Urothelium cell line (cell line): ENCODE measurements around the gene BRF1.

Experiments
- DNase-seq: peaks from one replicate; pipeline ENCODE4 v3.0.0; 2011; ENCODE audit warnings: low spot score, mixed read lengths
- FAIRE-seq: peaks from 2 replicates; lab custom pipeline; 2011; peaks lifted over from hg19 to GRCh38; lab: Jason Lieb, UNC

BRF1 gene

DNA sequence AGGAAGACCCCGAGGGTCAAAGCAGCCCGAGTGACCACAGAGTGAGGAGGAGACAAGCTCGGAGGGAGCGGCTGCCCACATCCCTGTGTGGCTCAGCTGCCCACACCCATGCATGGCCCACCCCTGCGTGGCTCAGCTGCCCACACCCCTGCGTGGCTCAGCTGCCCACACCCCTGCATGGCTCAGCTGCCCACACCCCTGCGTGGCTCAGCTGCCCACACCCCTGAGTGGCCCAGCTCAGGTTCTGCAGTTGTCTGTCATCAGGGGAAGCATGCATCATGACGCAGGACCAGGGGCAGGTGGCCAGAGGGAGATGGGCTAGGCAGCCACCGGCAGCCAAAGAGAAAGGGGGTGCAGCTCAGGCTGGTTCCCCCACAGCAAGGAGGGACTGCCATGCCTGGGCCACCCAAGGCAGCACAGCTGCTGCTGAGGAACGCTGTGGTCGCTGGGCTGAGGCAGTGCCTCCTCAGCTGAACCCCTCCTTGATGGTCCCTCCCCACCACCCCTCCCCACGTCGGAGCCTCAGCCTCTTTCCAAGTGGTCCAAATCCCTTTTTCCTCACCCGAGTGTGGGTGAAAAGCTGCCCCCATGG, 86.4 kb downstream of the BRF1 start:
- FAIRE-seq, result no peak
- no peak for DNase-seq

- FAIRE-seq (no peak), DNase-seq (no peak)
Measured at GRCh38 chr14:105213361-105213760, 87.4 kb downstream of the BRF1 start.

- FAIRE-seq (no peak), DNase-seq (no peak)
Measured at GRCh38 chr14:105212541-105213300, 88.1 kb downstream of the BRF1 start.

DNA sequence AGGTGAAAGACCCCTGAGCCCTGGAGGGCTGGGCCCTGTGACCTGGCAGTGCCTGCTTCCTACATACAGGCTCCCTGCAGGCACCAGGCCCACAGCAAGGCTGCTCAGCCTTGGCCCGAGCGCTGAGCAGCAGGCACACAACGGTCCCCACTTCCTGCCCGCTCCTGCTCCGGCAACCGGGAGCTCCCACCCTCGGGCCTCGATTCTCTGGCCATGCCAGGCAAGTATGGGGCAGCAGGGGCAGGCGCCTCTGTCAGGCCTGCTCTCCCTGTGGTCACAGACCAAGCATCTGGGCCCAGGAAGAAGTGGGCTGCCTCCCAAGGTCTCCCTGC, 89.1 kb downstream of the BRF1 start:
- FAIRE-seq (no peak), DNase-seq (no peak)

DNA sequence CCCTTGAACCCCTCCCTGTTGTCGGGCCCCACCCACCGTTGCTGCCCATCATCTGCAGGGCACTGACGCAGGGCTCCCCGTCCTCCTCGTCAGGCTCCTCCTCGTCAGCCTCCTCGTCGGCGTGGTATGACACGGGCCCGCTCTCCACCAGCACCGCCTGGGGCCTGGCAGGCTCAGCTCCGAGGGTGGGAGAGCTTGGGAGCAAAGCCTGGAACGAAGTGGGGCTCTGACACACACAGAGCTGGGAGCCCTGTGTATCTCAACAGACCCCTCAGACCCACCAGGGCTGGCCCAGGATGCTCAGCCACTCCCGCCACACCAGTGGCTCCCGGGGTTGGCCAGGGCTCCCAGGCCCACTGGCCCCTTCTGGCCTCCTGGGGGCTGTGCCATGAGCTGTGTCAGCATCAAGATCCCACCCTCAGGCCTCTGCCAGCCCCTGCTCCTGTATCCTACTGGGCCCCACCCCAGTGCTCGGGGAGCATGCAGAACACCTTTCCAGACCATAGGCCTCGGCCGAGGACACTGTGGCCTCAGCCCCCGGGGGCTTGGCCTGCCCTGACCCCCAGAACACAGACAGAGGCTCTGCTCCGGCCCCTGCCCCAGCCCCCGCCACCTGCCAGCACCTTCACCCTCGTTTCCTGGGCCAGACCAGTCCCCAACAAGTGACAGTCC, 89.6 kb downstream of the BRF1 start:
- DNase-seq, result no peak
- no peak for FAIRE-seq

- DNase-seq (no peak), FAIRE-seq (no peak)
Measured at GRCh38 chr14:105210266-105211025, 90.4 kb downstream of the BRF1 start.

- FAIRE-seq (no peak), DNase-seq (no peak)
Measured at GRCh38 chr14:105209646-105210045, 91.2 kb downstream of the BRF1 start.

DNA sequence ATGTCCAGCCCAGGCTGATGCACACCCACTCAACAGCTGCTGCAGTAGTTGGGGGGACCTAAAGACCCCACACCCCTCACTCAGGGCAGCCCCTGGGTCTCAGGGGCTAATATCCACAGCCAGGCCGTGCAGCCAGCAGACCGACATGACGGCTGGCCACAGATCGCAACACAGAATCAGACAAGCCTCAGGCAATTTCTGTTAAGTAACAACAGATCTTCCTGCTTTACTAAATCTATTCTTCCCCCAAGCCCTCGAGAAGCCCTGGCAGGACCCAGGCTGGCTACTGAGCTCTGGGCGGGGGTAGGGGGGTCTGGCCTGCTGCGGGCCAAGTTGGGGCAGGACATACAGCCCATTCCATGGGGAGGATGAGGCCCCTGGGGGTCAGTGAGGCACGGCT, 91.7 kb downstream of the BRF1 start:
- DNase-seq, result no peak

GRCh38 chr14:105208738-105209075, 92.1 kb downstream of the BRF1 start:
- no peak for DNase-seq
- no peak for FAIRE-seq

More for the DNA sequence above, 91.7 kb downstream of the BRF1 start:
- no peak for FAIRE-seq

DNA sequence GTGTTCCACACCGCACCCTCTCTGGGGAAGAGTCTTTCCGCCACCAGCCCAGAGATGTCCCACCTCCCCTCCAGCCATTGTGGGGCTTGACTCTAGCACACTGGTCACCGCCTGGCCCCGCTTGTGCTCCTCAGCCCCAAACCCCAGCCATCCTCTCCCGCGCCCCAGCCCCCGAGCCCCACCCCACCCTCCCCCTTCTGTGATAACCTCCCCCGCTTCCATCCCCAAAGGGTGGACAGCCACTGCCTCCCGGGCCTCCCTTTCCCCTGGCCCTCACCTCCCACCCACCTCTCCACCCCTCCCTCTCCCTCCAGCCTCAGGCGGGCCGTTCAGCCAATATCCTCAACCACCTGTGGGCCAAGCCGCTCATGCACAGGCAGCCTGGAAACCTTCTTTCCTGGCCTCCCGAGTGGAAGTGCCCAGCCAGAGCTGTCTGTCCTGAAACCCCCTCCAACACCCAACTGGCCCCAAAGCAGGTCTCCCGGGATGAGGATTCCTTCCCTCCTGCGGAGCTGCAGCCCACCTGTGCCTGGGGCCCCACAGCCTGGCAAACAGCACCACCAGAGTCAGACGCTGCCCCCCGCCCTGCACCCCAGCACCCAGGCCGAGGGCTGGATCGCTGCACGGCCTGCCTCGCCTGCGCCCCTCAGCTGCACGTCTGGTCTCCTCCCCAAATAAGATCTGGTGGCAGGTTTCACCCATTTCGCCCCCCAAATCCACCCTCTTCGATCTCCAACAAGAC, 92.6 kb downstream of the BRF1 start:
- DNase-seq, result no peak
- FAIRE-seq, result no peak

- DNase-seq, result no peak
- no peak for FAIRE-seq
Measured at GRCh38 chr14:105207460-105207901, 93.3 kb downstream of the BRF1 start.

GRCh38 chr14:105206873-105207272, 93.9 kb downstream of the BRF1 start:
- DNase-seq (no peak), FAIRE-seq (no peak)

DNA sequence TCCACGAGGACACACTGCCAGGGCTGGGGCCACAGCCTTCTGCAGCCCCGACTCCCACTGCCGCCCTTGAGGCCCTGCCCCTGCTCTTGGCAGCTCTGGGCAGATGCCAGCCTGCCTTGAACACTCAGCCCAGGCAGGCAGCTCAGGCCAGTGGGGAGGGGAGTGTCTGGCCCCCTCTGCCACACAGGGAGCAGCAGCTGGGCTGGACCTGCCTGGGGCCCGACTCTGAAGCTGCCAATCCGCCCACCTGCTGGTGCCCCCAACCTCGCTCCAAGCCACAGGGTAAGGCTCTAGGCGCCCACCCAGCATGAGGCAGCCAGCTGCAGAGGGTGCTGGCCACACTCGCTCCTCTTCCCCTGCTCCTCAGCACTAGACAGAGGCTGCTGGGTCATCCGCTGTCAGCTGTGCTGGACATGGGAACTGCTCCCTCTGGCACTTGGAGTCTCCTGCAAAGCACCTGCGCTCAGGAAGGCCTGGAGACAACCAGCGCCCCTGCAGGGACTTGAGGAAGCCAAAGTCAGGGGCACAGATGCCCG, 95.1 kb downstream of the BRF1 start:
- DNase-seq, result no peak
- no peak for FAIRE-seq

DNA sequence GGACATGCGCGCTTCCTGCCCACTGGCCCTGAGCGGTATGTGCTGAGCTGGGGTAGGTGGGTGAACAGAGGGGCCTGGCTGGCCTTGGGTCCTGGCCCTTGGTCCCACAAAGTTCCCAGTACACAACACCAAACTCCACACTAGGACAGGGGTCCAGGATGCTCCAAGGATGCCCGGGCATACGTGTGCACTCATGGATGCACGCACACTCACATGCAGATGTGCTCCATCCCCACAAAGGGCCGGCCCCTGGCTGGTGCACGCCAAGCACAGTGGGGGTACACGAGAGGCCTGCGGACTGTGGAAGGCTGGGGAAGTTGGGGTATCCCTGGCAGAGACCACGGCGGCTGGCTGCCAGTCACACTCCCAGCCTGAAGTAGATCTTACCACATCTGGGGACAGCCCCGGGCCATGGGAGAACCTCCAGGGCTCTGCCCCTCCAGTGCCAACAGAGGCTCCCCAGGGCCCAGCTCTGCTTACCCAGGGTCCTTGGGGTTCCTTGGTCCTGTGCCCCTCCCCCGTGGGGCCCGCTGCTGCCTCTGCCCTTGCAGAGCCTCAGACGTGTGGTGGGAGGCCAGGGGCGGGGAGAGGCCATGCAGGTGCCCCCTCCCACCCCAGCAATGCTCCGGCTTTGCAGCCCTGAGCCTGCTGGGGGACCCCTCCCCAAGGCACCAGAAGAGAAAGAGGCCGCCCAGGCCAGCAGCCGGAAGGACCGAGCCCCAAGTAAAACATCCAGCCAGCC, 95.7 kb downstream of the BRF1 start:
- DNase-seq (no peak), FAIRE-seq (no peak)

GRCh38 chr14:105204206-105204930, 96.4 kb downstream of the BRF1 start:
- DNase-seq, result no peak
- peak; percentile 48 for FAIRE-seq

GRCh38 chr14:105203701-105204100, 97.1 kb downstream of the BRF1 start:
- no peak for DNase-seq
- no peak for FAIRE-seq

DNA sequence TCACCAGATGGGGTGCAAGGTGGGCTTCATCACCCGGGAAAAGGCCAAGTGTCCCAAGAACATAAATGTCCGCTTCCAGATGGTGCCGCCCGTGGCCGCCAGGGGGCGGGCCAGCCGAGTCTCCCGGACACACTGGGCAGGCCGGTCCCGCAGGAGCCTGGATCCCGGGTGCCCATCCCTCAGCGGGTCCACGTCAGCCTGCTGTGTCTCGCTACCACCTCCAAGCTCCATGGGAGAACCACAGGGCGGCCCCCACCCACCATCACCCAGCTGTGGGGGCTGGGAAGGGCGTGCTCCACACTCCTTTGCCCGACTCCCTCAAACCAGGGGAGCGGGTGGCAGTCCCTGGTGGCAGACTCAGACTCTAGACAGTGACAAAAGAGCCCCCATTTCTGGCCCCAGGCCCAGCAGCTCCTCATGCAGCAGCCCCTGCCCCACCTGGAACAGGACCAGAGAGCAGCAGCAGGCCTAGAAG, 97.7 kb downstream of the BRF1 start:
- peak; percentile 74 for DNase-seq
- FAIRE-seq, result no peak

DNA sequence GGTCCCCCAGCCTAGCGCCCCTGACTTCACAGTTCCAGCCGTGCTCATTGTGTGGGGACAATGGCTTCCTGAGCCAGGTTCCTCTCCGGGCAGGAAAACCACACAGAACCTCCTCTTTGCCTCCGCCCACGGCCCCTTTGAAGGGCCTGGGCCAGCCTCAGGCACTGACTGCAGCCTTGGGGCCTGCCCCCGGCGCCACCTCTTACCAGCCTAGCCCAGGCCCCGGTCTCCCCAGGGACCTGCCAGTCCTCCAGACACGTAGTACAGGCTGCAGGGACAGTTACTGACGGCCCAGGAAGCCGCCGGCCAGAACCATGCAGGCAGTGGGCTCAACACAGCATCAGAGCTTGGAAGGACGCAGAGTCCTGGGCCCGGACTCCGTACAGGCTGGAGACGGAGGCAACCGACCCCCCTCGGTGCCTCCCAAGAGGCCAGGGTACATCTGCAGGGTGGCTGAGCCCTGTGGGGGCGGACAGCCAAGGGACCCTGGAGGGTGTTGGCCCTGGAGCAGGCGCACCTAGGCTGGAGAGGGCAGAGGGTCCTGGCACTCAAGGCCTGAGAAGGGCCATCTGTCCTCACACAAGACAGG, 98.8 kb downstream of the BRF1 start:
- DNase-seq, result no peak
- FAIRE-seq, result no peak
